NCI-H82 treated with DMSO at 0.1 percent for 48 hours (cell line): ENCODE data around the gene TMEM258.

ENCODE experiments used
- DNase-seq: peaks from one replicate; lab custom pipeline; 2025; ENCODE audit not compliant: unreplicated experiment; lab: John Stamatoyannopoulos, UW

TMEM258 gene

DNA sequence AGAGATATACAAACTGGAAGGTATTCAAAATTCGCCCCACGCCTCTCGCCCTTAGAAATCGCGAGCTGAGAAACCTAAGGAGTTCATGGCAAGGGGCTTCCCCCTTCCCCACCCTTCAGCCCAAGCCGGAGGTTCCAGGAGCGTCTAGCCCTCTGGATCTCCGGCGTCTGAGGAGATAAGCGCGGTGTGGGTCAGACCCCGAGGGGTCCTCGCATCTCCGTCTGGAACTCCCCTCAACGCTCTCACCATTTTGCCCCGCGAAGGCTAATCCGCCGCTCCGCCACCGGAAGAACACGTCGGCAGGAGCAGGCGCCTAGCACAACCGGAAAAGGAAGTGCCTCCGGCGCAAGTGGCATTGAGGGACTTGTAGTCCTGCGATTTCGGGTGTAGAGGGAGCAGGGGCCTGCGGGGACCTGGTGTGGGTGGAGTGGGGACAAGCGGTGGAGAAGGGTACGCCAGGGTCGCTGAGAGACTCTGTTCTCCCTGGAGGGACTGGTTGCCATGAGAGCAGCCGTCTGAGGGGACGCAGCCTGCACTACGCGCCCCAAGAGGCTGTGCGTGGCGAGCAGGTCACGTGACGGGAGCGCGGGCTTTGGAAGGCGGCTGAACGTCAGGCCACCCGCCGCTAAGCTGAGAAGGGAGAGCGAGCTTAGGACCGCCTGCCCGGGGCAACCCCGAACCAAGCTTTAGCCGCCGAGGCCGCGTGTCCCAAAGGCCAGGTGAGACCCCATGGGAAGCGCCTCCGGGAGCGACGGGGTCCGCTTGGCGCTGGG, at the start of gene TMEM258, which contains the start of gene FEN1:
TMEM258 (minus strand) TSS at position 290 of the 773 bp plus-strand sequence; CDS start at position 249, 41 bp downstream.
FEN1 (plus strand) TSS at position 602 of the 773 bp plus-strand sequence. CDS start 2,451 bp downstream, outside the sequence.
- DNase-seq, result peak; percentile 74

DNA sequence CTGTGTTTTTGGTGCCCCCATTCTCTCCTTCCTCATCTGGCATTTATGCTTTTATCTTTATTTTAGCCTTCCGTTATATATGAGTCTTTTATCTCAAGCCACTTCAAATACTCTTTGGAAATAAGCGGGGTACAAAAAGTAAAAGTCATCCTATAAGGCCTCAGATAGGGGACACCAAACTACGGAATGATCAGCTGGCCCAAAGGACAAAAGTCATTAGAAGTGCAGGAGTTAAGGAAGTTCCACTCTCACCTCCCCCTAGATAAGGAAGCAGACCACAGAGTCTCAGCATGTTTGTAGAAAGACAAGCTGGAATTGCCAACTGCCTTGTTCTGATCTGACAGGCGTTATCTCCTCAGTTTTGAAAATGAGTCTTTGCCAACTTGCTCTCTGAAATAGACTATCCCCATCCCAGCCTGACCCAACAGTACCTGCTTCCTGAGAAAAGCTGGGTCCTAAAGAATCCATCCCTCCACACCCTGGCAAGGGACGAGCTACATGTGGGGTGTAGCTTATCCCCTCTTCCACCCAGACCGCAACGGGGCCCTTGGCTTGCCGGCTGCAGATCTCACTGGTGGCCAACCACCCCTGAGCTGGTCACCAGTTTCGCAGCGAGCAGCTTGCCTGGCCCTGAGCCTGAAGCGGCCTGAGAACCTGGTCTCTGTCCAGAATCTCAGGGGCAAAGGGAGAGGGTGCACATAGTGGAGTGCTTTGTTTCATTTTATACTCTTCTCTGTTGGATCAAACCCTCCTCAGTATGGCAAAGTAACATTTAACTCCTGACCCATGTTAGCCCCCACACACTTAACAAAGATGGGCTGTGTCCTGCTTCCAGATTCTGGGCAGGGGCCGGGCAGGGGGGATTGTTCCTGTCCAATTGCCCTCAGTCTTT, 49.5 kb upstream of the TMEM258 start:
- no peak for DNase-seq

DNA sequence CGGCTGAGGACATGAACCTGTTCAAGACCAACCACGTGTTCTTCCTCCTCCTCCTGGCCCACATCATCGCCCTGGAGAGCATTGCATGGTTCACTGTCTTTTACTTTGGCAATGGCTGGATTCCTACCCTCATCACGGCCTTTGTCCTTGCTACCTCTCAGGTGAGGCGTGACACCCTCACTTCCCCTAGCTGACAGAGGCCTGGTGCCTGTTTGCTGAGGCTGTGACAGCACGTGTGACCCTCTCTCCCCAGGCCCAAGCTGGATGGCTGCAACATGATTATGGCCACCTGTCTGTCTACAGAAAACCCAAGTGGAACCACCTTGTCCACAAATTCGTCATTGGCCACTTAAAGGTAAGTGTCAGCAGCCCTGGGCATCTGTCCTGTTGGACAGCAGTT, 48.0 kb upstream of the TMEM258 start:
- DNase-seq, result no peak

DNA sequence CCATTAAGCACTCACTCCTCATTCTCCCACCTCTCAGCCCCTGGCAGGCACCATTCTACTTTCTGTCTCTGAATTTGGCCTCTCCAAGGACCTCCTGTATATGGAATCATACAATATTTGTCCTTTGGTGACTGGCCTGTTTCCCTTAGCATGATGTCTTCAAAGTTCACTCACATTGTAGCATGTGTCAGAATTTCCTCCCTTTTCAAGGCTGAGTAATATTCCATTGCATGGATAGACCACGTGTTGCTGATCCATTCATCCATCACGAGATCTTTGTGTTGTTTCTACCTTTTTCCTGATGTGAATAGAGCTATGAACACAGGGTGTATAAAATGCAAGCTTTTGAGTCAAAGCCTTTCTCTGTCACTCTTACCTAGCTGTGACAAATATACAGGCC, 47.3 kb upstream of the TMEM258 start:
- DNase-seq, result no peak

DNA sequence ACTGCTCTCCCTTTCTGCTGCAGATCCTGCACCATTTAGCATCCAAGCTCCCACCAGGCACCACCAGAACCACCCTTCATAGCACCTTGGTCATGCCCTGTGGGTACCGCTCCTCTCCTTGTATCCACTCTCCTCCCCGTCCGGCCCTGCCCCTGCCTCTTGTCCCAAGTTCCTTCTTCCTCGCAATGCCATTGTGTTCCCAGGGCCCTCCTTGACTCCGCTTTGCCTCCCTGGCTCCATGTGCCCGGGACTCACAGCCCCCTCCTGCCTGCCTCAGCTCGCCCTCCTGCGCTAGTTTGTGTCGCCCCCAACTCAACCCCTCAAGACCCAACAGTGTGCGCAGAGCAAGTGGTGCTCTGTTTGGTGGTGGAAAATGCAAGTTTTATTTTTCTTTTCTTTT, 46.5 kb upstream of the TMEM258 start:
- DNase-seq, result no peak

DNA sequence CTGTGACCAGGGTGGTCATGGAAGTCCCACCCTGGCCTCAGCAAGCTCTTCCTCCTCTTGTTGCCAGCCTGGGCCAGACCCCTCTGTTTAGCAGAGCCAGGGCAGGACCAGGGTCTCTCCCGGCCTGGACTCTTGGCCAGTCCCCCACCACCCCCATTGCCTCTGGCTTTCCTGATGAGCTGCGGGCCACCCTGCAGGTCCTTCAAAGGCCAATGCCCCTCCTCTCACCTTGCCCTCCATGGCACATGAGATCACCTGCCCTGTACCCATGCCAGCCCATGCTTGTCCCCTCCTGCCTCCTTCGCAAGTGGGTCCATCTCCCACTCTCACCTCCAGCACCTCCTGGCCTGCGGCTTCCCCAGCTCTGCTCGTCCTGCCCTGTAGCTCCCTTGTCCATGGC, 46.1 kb upstream of the TMEM258 start:
- DNase-seq, result no peak

DNA sequence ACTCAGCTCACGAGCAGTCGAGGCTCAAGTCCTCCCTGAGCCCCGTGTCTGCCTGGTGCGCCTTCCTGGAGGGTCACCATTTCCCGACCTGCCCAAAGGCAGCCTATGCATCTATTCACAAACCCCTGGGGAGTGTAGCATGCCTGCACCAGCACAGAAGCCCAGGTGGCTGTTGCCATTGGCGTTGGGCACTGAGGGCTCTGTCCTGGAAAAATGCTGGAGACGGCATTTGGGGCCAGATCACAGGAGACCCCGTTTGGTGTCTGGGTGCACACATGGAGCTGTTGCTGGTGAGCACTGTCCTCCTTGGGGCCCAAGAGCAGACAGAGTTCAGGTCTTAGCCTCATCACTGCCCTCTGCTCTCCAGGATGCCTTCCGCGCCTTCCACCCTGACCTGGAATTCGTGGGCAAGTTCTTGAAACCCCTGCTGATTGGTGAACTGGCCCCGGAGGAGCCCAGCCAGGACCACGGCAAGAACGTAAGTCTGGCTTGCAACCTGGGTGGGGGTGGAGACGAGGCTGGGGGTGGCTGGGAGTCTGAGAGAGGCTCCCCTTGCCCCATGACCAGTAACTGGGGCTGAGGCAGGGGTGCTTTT, 45.1 kb upstream of the TMEM258 start:
- no peak for DNase-seq

DNA sequence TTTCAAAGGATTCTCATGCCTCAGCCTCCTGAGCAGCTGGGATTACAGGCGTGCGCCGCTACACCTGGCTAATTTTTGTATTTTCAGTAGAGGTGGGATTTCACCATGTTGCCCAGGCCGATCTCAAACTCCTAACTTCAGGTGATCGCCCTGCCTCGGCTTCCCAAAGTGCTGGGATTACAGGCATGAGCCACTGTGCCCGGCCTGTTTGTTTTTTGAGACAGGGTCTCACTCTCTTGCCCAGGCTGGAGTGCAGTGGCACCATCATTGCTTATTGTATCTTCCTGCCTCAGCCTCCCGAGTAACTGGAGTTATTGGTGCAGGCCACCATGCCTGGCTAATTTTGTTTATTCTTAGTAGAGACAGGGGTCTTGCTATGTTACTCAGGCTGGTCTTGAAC, 43.8 kb upstream of the TMEM258 start:
- no peak for DNase-seq

DNA sequence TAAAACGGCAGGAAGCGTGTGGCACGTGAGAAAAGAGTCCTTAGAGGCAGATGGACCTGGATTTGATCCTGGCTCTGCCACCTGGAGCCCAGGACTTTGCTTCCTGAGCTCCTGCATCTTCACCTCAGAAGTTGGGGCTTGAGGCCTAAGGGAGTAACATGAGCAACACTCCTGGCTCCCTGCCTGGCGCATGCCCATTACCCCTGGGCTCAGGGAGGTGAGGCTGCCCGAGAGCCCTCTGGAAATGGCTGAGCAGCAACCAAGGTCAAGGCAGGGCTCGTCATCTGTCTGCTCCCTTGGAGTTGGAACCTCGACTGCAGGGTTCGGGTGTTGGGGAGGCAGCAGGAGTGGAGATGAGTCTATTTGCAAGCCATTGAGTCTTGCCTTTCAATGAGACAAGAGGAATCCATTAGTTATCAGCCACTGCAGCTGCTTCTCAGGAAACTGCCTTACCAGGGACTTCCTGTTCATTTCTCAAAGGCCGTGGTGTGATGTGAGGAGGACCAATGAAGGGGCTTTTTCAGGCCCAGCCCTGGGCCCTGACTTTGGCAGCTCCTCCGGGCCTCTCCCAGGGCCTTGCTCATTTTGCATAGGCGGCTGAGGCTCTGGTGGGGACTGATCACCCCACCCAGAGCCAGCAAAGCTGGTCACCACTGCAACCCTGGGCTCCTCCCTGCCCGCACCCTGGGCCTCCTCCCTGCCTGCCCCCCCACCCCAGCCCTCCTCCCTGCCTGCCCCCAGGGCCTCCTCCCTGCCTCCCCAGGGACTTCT, 42.1 kb upstream of the TMEM258 start:
- DNase-seq, result no peak

DNA sequence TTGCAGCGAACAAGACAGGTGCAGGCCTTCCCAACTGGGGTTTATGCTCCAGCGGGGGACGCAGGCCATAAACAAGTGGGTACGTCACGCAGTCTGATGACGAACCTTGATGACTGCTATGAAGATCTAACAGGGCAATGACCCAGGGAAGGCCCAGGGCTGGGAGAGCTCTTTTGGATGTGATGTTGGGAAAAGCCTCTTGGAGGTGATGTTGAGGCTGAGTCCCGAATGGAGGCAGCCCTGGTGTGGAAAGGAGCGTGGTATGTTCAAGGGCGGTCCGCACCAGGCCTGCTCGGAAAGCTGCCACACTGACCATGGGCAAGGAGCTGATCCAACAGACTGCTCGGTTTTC, 41.5 kb upstream of the TMEM258 start:
- no peak for DNase-seq

DNA sequence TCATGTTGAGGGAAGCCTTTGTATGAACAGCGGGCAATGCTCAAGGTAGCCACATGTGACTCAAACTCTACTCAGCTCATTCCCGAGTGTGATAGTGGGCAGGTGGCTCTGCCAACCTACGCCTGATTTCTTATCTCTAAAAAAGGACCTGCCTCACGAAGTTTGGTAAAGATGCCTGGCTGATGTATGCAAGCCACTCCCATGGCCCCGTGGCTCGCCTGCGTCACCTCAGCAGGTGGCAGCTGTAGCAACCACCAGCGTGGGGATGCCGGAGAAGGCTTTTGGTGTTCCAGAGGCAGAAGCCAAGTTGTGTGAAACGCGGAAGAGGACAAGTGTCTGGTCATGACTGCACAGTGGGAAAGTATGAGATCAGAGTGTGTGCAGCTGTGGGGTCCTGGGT, 41.1 kb upstream of the TMEM258 start:
- no peak for DNase-seq

DNA sequence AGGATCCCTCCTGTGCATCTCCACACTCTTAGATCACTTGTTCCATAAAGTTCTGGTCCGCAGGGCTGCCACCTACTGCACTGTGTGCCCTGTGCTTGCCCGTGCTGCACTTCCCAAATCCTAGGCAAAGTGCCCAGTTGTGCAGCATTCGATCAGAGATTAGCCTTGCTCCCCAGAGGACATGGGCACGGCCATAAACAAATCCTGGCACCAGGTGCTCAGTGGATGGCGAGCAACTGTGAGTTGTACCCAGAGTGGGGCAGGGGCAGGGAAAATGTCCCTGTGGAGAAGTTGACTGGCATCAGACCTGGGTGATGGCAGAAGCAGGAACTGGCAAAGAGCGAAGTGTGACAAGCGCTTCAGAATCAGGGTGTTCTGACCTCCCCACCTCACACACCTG, 40.4 kb upstream of the TMEM258 start:
- DNase-seq, result no peak

DNA sequence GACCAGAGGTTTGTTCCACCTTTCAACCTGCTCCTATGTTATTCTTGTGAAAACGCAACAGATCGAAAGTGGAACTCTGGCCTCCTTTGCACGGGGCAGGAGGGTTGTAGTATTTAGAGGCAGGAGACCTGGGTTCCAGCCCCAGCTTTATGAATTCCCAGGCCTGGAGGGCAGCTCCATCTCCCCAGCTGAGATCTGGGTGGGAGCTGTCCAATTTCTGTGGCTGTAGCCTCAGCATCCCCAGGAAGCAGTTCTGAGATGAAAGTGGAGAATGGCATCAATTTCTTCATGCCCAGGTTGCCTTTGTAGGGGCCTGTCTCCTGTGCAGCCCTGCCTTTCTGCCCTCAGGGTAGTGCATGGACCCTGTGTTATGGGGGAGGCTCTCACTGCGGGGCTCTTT, 39.8 kb upstream of the TMEM258 start:
- DNase-seq, result no peak

DNA sequence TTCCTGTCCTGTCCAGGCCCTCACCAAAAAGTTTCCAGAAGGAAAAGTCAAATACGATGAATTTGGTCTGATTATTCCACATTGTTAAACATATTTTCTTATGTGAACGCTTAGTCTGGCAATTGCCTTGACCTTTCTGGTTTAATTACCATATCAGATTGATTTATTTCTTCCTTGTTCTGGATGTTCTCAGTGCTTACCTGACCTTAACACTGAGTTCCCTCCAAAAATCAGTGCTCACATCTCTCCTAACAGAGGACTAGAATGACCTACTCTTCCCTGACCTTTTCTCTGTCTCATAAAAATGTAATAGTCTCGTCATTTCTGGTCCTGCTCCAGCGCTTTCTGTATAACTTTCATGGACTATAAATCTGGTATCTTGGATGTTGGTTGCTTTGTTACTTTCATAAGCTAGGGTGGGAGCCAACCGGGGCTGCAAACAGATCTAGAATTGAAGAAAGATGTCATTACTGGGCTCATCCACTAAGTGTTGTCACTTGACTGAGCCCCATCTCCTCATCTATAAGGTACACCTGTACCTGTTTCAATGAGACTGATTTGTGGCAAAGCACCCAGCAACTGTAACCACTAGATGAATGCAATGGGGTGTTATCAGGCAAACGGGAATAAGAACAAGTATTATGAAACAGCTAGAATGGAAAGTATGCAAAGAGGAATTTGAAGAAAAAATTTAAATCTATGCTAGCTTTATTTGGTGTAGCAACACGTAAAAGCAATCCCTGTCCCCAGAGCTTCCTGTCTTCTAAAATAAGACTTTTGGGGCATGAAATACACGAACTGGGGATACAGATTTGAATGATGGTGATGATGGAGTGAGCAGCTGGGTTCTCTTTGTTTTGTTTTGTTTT, 38.1 kb upstream of the TMEM258 start:
- no peak for DNase-seq

DNA sequence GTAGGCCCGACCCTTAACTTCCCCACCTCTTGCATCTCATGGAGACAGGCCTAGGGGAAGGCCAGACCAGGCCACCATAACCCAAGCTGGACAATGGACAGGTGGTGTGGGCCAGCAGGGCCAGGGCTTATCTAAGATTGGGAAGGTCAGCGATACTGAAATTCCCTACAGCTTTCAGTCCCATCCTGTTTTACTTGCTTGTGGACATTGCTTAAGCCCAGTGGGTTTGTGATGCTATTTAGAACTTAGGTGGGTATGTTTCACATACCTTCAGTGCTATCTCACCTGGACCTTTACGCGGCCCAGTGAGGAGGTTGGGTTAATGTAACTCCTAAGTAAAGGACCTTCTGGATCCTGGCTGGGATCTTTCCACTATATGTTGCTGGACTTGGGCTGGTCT, 37.4 kb upstream of the TMEM258 start:
- no peak for DNase-seq

DNA sequence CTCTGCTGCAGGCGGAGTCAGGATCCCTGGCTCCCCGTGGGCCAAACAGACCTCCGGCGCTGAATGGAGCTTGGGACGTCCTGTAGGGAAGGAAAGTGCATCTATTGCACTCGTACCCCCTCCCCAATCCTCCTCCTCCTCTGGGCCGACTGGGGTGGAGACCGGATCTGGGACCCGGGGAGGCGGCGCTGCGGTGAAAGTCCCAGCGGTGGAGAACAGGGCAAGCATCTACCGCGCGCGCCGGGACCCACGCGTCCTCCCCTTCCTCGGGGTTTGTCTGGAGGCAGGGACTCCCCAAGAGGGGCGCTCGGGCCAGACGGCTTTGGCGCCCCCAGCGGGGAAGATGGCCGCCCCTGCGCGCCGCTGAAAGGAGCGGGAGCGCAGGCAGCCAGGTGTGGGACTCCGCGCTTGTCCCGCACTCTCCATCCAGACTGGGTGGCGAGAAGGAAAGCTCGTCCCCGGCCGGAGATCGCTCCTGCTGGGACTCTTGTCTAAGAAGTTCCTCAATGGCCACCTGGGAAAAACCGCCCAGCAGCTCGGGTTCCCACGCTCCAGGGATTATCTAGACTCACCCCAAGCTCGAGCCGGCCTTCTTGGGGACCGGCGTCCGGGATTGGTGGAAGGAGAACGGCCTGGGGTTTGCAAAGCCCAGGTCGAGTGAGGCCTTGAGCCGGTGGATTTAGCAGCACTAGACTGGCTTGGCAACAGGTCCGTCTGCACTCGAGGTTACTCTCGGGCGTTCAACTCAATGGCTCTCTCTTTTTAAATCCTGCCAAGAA, 36.4 kb upstream of the TMEM258 start:
- no peak for DNase-seq

DNA sequence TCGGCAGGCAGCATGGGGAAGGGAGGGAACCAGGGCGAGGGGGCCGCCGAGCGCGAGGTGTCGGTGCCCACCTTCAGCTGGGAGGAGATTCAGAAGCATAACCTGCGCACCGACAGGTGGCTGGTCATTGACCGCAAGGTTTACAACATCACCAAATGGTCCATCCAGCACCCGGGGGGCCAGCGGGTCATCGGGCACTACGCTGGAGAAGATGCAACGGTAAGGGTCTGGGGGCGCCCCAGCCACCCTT, 35.9 kb upstream of the TMEM258 start:
- no peak for DNase-seq

DNA sequence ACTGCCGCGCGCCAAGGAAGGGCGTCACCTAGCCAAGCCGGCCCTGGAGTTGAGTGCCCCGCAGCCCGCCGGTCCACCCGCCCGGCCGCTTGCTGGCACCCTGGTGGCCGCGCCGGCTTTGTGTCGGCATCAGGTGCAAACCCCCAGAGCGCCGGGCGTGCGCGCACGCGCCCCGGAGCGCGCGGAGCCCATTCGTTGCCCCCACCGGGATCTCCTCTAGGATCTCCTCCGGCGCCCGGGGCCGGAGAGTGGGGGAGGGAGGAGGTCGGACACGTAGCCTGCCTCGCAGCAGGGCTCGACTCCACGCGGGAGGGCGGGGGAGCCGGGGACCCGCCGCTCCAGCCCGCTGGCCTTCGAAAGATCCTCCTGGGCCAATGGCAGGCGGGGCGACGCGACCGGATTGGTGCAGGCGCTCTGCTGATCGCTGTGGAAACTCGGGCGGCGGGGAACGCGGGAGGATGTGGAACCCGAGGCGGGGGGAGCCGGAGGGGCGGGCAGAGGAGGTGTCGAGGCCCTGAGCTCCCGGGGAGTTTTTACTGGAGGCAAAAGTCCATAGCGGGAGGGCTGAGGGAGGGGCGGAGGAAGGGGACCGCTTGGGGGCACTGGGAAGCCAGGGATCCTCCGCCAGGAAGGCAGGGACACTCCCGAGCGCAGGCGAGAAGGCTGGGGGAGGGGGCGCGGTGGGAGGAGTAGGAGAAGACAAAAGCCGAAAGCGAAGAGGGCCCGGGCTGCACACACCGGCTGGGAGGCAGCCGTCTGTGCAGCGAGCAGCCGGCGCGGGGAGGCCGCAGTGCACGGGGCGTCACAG, 35.4 kb upstream of the TMEM258 start, which contains the start of gene FADS2:
FADS2 (plus strand) TSS at position 730 of the 808 bp plus-strand sequence. CDS start 91 bp downstream, outside the sequence.
- peak; percentile 92 for DNase-seq
